HG02623 (cell line): ENCODE data around the gene INO80C.
"Not testable (repeated sequence)": the region's sequence is repeated elsewhere in the genome, so short reads cannot be mapped to it uniquely, and the experiment has no call there.

ENCODE experiments used
- ATAC-seq: cut with Tn5 transposase; IDR thresholded peaks from one replicate; pipeline ENCODE4 v1.9.1; 2021; ENCODE audit warnings: moderate library complexity; ENCODE audit not compliant: unreplicated experiment

Gene INO80C

GRCh38 chr18:35489913-35490490, 7.8 kb downstream of the INO80C start:
- ATAC-seq: no peak

DNA sequence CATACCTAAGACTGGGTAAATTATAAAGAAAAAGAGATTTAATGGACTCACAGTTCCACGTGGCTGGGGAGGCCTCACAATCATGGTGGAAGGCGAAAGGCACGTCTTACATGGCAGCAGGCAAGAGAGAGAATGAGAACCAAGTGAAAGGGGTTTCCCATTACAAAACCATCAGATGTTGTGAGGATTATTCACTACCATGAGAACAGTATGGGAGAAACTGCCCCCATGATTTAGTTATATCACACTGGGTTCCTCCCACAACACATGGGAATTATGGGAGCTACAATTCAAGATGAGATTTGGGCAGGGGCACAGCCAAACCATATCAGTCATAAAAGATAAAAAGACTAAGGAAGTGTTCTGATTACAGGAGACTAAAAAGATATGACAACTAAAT, 8.5 kb downstream of the INO80C start:
- ATAC-seq: not testable (repeated sequence)

DNA sequence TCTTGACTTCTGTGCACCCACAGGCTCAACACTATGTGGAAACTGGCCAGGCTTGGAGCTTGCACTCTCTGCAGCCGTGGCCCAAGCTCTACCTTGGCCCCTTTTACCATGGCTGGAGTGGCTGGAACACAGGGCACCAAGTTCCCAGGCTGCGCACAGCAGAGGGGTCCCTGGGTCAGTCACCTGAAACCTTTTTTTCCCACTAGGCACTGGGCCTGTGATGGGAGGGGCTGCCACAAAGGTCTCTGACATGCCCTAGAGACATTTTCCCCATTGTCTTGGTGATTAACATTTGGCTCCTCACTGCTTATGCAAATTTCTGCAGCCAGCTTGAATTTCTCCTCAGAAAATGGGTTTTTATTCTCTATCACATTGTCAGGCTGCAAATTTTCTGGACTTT, 9.4 kb downstream of the INO80C start:
- not testable (repeated sequence) for ATAC-seq

DNA sequence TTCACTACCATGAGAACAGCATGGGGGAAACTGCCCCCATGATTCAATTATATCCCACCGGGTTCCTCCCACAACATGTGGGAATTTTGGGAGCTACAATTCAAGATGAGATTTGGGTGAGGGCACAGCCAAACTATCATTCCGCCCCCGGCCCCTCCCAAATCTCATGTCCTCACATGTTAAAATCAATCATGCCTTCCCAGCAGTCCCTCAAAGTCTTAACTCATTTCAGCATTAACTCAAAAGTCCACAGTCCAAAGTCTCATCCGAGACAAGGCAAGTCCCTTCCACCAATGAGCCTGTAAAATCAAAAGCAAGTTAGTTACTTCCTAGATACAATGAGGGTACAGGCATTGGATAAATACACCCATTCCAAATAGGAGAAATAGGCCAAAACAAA, 10.2 kb downstream of the INO80C start:
- not testable (repeated sequence) for ATAC-seq

GRCh38 chr18:35485852-35486251, 11.9 kb downstream of the INO80C start:
- ATAC-seq: no peak

DNA sequence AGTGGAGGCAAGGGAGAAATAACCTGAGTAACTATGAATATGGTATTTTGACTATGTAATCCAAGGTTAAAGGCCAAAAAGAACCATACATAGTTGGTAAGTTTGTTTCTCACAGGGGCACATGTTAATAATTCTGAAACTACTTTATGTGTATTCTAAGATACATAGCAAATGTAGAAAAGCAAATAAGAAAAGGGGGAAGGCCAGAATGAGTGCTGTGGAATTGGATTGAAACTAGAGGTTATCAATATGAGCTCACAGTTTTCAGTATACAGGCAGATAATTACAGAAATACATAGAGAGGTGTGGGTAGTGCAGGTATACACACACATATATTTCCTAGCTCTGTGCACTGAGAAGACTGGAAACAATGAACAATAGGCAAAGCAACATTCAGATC, 13.7 kb downstream of the INO80C start:
- peak; percentile 80 for ATAC-seq

DNA sequence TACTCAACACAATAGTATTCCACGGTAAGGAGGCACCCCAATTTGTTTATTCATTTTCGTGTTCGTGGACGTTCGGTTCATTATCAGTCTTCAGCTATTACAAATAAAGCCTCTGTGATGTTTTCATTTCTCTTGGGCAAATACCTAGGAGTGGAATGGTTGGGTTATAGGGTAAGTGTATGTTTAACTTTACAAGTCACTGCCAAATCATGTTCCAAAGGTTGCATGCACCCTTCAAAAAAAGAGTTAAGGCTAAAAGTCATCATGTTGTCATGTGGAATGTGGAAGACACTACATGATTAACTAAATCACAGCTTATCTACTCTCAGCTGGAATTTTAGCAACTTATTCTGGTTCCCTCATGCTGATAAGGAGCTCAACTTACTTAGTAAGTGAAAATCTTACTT, 15.8 kb downstream of the INO80C start:
- no peak for ATAC-seq

- no peak for ATAC-seq
Measured at GRCh38 chr18:35479911-35480586, 17.7 kb downstream of the INO80C start.

DNA sequence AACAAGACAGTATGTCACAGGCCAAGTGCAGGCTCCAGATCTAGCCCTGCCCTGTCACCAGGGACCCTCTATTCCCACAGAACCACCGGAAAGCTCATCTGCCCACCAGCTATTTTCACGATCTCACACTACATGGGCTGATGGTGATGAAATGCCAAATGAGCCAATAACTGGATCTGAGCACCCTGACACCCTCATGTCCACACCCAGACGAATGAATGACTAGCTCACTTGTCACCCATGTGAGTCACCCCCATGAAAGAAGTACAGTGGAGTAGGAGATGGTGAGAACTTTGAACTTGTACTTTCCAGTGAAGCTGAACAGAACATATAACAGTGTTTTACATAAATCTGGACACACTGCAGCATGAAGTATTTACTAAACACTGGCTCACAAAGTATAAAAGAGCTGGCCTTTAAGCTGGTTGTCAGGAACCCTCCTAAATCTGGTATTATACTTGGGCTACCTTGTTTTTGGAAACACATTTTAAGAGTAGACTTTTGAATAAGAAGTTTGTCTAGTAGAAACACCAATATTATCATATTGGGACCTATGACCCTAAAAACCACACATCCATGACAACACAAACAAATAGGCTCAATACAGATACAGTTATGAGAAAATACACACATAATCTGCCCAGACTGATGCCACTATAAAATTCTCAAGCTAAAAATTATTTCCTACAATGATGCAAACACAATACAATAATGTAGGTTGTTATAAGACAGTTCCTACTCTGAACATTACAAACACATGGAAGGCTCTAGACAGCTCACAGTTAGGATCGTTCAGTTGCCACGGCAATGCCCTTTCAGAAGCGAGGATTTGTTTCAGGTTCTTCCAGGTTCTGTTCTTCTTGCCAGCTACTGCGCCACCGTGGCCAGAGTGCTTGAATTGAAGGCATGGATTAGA, 19.0 kb downstream of the INO80C start:
- peak; percentile 48 for ATAC-seq

- no peak for ATAC-seq
Measured at GRCh38 chr18:35477974-35478373, 19.8 kb downstream of the INO80C start.

DNA sequence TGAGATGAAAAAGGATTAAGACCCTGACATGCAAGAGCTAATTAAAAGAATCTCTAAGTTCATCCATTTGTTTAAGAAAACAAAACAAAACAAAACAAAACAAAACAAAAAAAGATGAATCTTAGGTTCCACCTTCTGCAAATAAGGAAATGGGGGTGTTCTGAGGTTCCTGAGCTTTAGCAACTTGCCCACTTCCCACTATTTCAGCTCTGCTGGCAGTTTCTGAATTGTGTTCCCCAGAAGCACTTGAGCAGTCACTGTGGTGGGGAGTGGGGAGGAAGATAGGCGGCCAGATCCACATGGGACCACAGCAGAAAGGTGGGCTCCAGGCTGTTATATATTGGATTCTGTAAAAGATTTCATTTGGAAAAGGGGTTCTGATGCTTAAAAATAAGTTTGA, 20.3 kb downstream of the INO80C start:
- ATAC-seq: no peak

DNA sequence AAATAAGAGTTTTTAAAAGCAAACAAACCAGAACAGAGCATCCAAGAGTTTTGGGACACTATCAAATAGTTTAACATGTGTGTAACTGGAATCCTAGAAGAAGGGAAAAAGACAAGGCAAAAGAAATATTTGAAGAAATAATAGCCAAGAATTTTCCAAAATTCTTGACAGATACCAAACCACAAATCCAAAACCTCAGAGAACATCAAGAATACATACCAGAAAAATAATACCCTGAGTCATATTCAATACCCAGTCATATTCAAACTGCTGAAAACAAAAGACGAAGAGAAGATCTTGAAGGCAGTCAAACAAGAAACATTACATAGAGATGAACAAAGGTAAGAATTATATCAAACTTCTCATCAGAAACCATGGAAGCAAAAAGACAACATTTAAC, 22.9 kb downstream of the INO80C start:
- ATAC-seq: no peak

DNA sequence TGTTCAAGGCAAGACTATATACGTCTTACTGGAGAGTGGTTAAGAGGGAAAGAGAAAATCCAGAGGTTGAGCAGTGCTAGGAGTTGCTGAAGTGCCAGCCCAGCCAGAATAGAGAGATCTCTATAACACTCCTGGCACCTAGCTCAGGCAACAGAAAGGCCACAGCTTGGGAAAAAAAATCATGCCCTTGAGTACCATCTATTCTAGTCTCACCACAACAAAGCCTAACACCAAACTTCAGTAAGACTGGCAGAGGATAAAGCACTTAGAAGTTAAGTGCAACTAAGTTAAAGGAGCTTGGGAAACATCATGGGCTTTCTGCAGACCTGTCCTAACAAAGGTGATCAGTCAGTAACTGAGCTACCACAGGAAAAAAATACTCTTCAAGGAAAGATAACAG, 24.2 kb downstream of the INO80C start:
- no peak for ATAC-seq

- ATAC-seq: no peak
Measured at GRCh38 chr18:35470435-35470834, 27.3 kb downstream of the INO80C start.

- no peak for ATAC-seq
Measured at GRCh38 chr18:35469725-35470124, 28.0 kb downstream of the INO80C start.

GRCh38 chr18:35468711-35469110, 29.0 kb downstream of the INO80C start:
- no peak for ATAC-seq

GRCh38 chr18:35467624-35468016, 30.1 kb downstream of the INO80C start:
- ATAC-seq: peak; percentile 73

DNA sequence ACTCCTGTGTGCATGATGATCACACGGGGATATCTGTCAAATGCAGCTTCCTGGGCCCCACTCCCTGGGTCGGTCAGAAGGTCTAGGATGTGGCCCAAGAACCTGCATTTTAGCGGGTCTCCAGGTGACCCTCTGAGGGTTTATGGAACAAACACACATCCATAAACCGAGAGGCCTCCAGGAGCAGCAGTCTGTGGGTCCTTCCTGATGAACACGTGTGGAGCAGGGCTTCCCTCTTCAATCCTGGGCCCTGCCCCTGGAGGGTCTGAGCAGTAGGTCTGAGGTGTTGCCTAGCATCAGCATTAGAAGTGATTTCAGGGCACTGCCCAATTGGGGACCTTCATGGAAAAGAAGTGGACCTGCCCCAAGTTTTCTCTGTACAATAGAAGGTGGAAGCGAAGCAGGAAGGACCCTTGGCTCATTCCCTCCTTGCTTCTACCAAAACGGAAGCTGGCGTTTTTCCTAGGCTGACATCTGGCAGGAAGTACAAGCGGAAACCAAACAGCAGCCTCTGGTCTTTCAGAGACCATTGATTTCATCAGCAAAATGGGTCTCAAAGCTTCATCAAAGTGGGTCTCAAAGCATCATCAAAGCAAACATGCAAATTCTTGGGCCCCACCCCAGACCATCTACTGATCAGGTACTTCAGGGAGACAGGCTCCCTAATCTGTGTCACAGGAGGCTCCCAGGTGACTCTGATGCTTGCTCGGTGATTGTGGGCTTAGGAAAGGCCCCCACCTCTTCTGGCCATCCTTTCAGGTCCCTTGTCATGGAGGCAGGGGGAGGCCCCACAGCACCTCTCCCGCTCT, 30.7 kb downstream of the INO80C start:
- no peak for ATAC-seq

DNA sequence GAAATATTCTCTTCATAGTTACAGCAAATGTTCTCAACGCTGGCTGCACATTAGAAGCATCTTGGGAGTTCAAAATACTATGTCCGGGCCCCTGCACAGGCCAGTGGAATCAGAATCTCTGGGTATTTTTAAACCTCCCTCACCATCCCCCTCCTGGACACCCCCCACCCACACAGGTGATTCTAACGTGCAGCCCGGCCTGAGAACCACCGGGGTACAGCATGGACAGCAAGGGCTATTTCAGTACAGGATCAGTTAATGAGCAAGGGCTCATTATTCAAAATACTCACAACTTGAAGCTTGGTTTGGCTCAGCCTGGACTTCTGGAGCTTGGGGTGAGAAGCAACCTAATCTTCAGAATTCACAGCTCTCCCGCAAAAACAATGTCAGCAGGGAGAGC, 31.4 kb downstream of the INO80C start:
- ATAC-seq: peak; percentile 42

GRCh38 chr18:35465329-35465728, 32.4 kb downstream of the INO80C start:
- no peak for ATAC-seq

DNA sequence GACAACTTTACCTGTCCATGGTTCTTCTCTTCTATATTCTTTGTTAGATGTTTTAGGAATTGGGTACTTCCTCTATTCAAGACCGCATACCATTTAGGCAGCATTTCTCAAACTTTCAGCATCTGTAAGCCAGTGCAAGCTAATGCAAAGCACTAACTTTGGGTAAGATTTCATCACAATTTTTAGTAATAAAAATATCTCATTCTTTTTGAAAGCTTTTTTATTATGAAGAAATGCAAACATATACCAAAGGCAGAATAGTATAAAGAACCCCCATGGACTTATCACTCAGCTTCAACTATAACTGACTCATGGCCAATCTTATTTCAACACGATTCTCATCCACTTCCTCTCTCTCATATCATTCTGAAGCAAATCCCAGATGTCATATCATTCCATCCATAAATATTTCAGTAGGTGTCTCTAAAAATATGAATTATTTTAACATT, 32.9 kb downstream of the INO80C start:
- no peak for ATAC-seq
